IMR-90 (cell line): ENCODE results near the gene RPS23. TPM values are rescaled to one million over a fixed set of nuclear protein-coding genes. Genes with fewer than 3 reads are reported as not detected.

ENCODE experiments used
- ATAC-seq: fragments of 200-7000 bp; cut with Tn5 transposase; 2 replicates; pipeline ENCODE4 v1.9.1; 2020; ENCODE audit warnings: low read depth, mild to moderate bottlenecking, moderate library complexity
- BruUV-seq: library from RNA; stranded (reverse); fragments of 400-500 nt; replicated peaks from 2 replicates; lab custom pipeline; 2021; lab: Mats Ljungman, UMichigan
- CTCF ChIA-PET: fragments of 300-600 bp; formaldehyde crosslinking; extraction: SDS; loops from one replicate; lab custom pipeline; 2021; ENCODE audit warnings: antibody characterized with exemption; lab: Yijun Ruan, JAX
- POLR2A ChIA-PET: fragments of 300-600 bp; sonication (Branson Sonifier 250); formaldehyde crosslinking; loops from one replicate; lab custom pipeline; 2022; ENCODE audit warnings: antibody characterized with exemption; ENCODE audit not compliant: unreplicated experiment; lab: Charles Lee
- DNase-seq: peaks from one replicate; pipeline ENCODE4 v3.0.0; 2013
- H2AFZ ChIP-seq: replicated peaks from 2 replicates; pipeline ENCODE3; 2013; ENCODE audit warnings: low read length, mild to moderate bottlenecking; ENCODE audit not compliant: poor library complexity
- H2AK5ac ChIP-seq: 2 replicates; pipeline ENCODE4 v1.6.1; 2013; ENCODE audit warnings: low read depth, low read length, inconsistent platforms
- H2AK9ac ChIP-seq: replicated peaks from 2 replicates; pipeline ENCODE3; 2013; ENCODE audit warnings: mild to moderate bottlenecking, low read depth, low read length, moderate library complexity; ENCODE audit not compliant: poor library complexity
- H2BK120ac ChIP-seq: 2 replicates; pipeline ENCODE4 v1.6.1; 2013; ENCODE audit warnings: low read depth, low read length, inconsistent platforms
- H2BK15ac ChIP-seq: 3 replicates; pipeline ENCODE4 v1.6.1; 2013; ENCODE audit warnings: low read depth, low read length, inconsistent platforms
- H2BK20ac ChIP-seq: 2 replicates; pipeline ENCODE4 v1.6.1; 2013; ENCODE audit warnings: low read depth, mild to moderate bottlenecking, inconsistent platforms, low read length, moderate library complexity
- H2BK5ac ChIP-seq: 2 replicates; pipeline ENCODE4 v1.6.1; 2013; ENCODE audit warnings: mild to moderate bottlenecking, low read depth, low read length, inconsistent platforms; ENCODE audit not compliant: poor library complexity, severe bottlenecking
- H3K14ac ChIP-seq: replicated peaks from 2 replicates; pipeline ENCODE4 v1.6.1; 2013; ENCODE audit warnings: low read depth, low read length, inconsistent platforms
- H3K18ac ChIP-seq: 2 replicates; pipeline ENCODE4 v1.6.1; 2013; ENCODE audit warnings: low read depth, low read length, control low read depth
- H3K23ac ChIP-seq: 2 replicates; pipeline ENCODE4 v1.6.1; 2013; ENCODE audit warnings: low read depth, low read length, inconsistent platforms
- H3K27ac ChIP-seq: 2 replicates; pipeline ENCODE4 v1.5.1; 2013; ENCODE audit warnings: mild to moderate bottlenecking, control low read depth, low read length; ENCODE audit not compliant: insufficient read depth
- H3K27me3 ChIP-seq: 2 replicates; pipeline ENCODE4 v1.6.1; 2013; ENCODE audit warnings: low read length; ENCODE audit not compliant: control insufficient read depth, insufficient read depth
- H3K36me3 ChIP-seq: 2 replicates; pipeline ENCODE4 v1.6.1; 2013; ENCODE audit warnings: low read length, mixed read lengths; ENCODE audit not compliant: control insufficient read depth, insufficient read depth
- H3K4ac ChIP-seq: 2 replicates; pipeline ENCODE4 v1.6.1; 2013; ENCODE audit warnings: low read depth, low read length, inconsistent platforms
- H3K4me1 ChIP-seq: 2 replicates; pipeline ENCODE4 v1.6.1; 2013; ENCODE audit warnings: low read length, mixed read lengths; ENCODE audit not compliant: control insufficient read depth, insufficient read depth
- H3K4me2 ChIP-seq: 2 replicates; pipeline ENCODE4 v1.6.1; 2013; ENCODE audit warnings: low read depth, mild to moderate bottlenecking, control low read depth, low read length, moderate library complexity
- H3K4me3 ChIP-seq: 2 replicates; pipeline ENCODE4 v1.5.1; 2013; ENCODE audit warnings: low read depth, mild to moderate bottlenecking, control low read depth, low read length, moderate library complexity; ENCODE audit not compliant: insufficient read depth
- H3K56ac ChIP-seq: 2 replicates; pipeline ENCODE4 v1.6.1; 2013; ENCODE audit warnings: low read length, inconsistent platforms; ENCODE audit not compliant: insufficient read depth; ENCODE audit errors: extremely low read depth
- H3K79me1 ChIP-seq, 2 experiments: 2 replicates each; pipeline ENCODE4 v1.6.1; 2013; ENCODE audit warnings: low read length in 2 of 2, inconsistent platforms in 1 of 2, low read depth in 1 of 2
- H3K9ac ChIP-seq: 2 replicates; pipeline ENCODE4 v1.6.1; 2013; ENCODE audit warnings: low read depth, low read length, control low read depth
- H3K9me1 ChIP-seq: 2 replicates; pipeline ENCODE4 v1.6.1; 2013; ENCODE audit warnings: low read length, inconsistent platforms; ENCODE audit not compliant: insufficient read depth
- H3K9me3 ChIP-seq: 2 replicates; pipeline ENCODE4 v1.6.1; 2013; ENCODE audit warnings: low read length; ENCODE audit not compliant: control insufficient read depth, insufficient read depth
- H4K20me1 ChIP-seq: 2 replicates; pipeline ENCODE4 v1.6.1; 2013; ENCODE audit warnings: low read length, inconsistent platforms; ENCODE audit not compliant: insufficient read depth
- H4K5ac ChIP-seq: 2 replicates; pipeline ENCODE4 v1.6.1; 2013; ENCODE audit warnings: mild to moderate bottlenecking, low read depth, low read length, control low read depth
- H4K8ac ChIP-seq, 2 experiments: 2 replicates each; pipeline ENCODE4 v1.6.1; 2013; ENCODE audit warnings: low read depth in 2 of 2, low read length in 2 of 2, control low read depth in 1 of 2, inconsistent platforms in 1 of 2
- H4K91ac ChIP-seq: 2 replicates; pipeline ENCODE4 v1.6.1; 2013; ENCODE audit warnings: low read depth, low read length, inconsistent platforms; ENCODE audit not compliant: insufficient read depth
- CTCF ChIP-seq: conservative IDR thresholded peaks from 2 replicates; pipeline ENCODE4 v1.5.1; 2012; ENCODE audit warnings: mild to moderate bottlenecking, low read depth, low read length, improper control_type of control experiment
- ELK1 ChIP-seq: fragments of 150-350 bp; IDR thresholded peaks from 2 replicates; pipeline ENCODE4 v1.6.1; 2016; ENCODE audit warnings: low read depth, mild to moderate bottlenecking, low read length, moderate library complexity, borderline replicate concordance
- FOS ChIP-seq: fragments of 150-350 bp; IDR thresholded peaks from 2 replicates; pipeline ENCODE4 v1.6.1; 2016; ENCODE audit warnings: low read depth, low read length
- MAFK ChIP-seq: IDR thresholded peaks from 2 replicates; pipeline ENCODE4 v1.6.1; 2012; ENCODE audit warnings: low read depth, low read length, improper control_type of control experiment
- MAZ ChIP-seq: IDR thresholded peaks from 2 replicates; pipeline ENCODE4 v1.6.1; 2012; ENCODE audit warnings: low read depth, mild to moderate bottlenecking, low read length, improper control_type of control experiment, moderate library complexity, borderline replicate concordance
- MXI1 ChIP-seq: IDR thresholded peaks from 2 replicates; pipeline ENCODE4 v1.6.1; 2012; ENCODE audit warnings: low read depth, mild to moderate bottlenecking, low read length, moderate library complexity, borderline replicate concordance
- RAD21 ChIP-seq: IDR thresholded peaks from 2 replicates; pipeline ENCODE4 v1.6.1; 2012; ENCODE audit warnings: low read length, improper control_type of control experiment
- RCOR1 ChIP-seq: IDR thresholded peaks from 2 replicates; pipeline ENCODE4 v1.6.1; 2012; ENCODE audit warnings: mild to moderate bottlenecking, low read length, improper control_type of control experiment; ENCODE audit not compliant: insufficient replicate concordance
- RFX5 ChIP-seq: IDR thresholded peaks from 2 replicates; pipeline ENCODE4 v1.8.0; 2012; ENCODE audit warnings: low read depth, mild to moderate bottlenecking, low read length, moderate library complexity
- SMC3 ChIP-seq: fragments of 150-350 bp; IDR thresholded peaks from 2 replicates; pipeline ENCODE4 v1.6.1; 2016; ENCODE audit warnings: low read depth, mild to moderate bottlenecking, antibody characterized with exemption, low read length, moderate library complexity
- USF2 ChIP-seq: fragments of 150-350 bp; IDR thresholded peaks from 2 replicates; pipeline ENCODE4 v1.6.1; 2017; ENCODE audit warnings: mild to moderate bottlenecking, antibody characterized with exemption, low read length, low read depth
- WGBS, 2 experiments: methylation state at CpG; one replicate each; pipeline versions ENCODE4 v1.1.5 to v1.1.7; 2013; ENCODE audit warnings: missing lambda C conversion rate in 2 of 2; ENCODE audit not compliant: insufficient read length in 1 of 2; ENCODE audit errors: extremely low coverage in 2 of 2; 5-methylcytosine and 5-hydroxymethylcytosine counted together
- dilution Hi-C: fragments of 300-500 bp; cut with HindIII; formaldehyde crosslinking; loops from one replicate; pipeline ENCODE4 v1.14.3; 2018; ENCODE audit warnings: low sequenced_read_pairs; ENCODE audit not compliant: unreplicated experiment
- in situ Hi-C: fragments of 300-500 bp; cut with MboI; formaldehyde crosslinking; loops from 3 replicates; pipeline ENCODE4 v1.14.3; 2019; ENCODE audit warnings: low sequenced_read_pairs, inconsistent platforms, mixed read lengths
- intact Hi-C: fragments of 100-400 bp; cut with micrococcal nuclease; formaldehyde crosslinking; loops from 2 replicates; pipeline ENCODE4 v1.10.0; 2022
- polyA plus RNA-seq, 3 experiments: library from polyadenylated mRNA; depleted of rRNA; stranded (reverse); fragments of >200 nt; gene quantifications; 2 replicates each; pipeline ENCODE4 v1.2.3, GENCODE V29; 2012; ENCODE audit warnings: low replicate concordance in 1 of 3
- total RNA-seq: library from RNA; depleted of rRNA; stranded (reverse); fragments of >200 nt; gene quantifications from 2 replicates; pipeline ENCODE4 v1.2.3, GENCODE V29; 2012

Gene RPS23
- total and polyA plus RNA-seq, 2 of the 4 experiments (the other 2 are of a cell fraction): 3,186 to 3,318 TPM

- dilution Hi-C loops: no loop called here
- Histone ChIP-seq H3K4ac (no peak overlapping the region), H3K56ac (no peak overlapping the region), H3K9ac (no peak overlapping the region), H3K4me3 (no peak overlapping the region), H4K91ac (no peak overlapping the region), H3K4me2 (no peak overlapping the region), H3K14ac (no peak overlapping the region), H3K9me3 (no peaks in the 10 kb centered on the region), H2BK15ac (no peak overlapping the region), H3K27me3 (no peaks in the 10 kb centered on the region), H2AK9ac (no peak overlapping the region), H2BK120ac (no peak overlapping the region), H3K4me1 (0 out of 2 replicates have a peak, but pooled peaks cover 2% of the 10 kb centered on the region), H2AK5ac (no peak overlapping the region), H3K18ac (no peak overlapping the region), H4K8ac (no peak overlapping the region), H3K23ac (no peak overlapping the region), H2BK5ac (no peak overlapping the region), H4K5ac (no peak overlapping the region), H3K9me1 (no peaks in the 10 kb centered on the region), H3K27ac (no peak overlapping the region), H3K79me1 (no peaks in the 10 kb centered on the region), H3K36me3 (no peaks in the 10 kb centered on the region), H2BK20ac (no peak overlapping the region), H2AFZ (no peak overlapping the region), H4K20me1 (no peaks in the 10 kb centered on the region)
- no peak for DNase-seq
- ChIA-PET CTCF (no interaction called here), POLR2A (no interaction called here)
- no peak for ATAC-seq
- intact Hi-C loops: no loop called here
- no peak for TF ChIP-seq FOS
- no peak for TF ChIP-seq RCOR1
- no peak for TF ChIP-seq RAD21
- no peak for TF ChIP-seq MXI1
- no peak for TF ChIP-seq CTCF
- TF ChIP-seq MAFK: no peak
- no peak for TF ChIP-seq ELK1
- no peak for TF ChIP-seq USF2
- no peak for TF ChIP-seq MAZ
- TF ChIP-seq SMC3: no peak
- no peak for TF ChIP-seq RFX5
- no TSS peak for BruUV-seq
- WGBS, 2 experiments: no CpG with 5 or more reads among the region's 2 CpGs
- in situ Hi-C loops: no loop called here
Measured at GRCh38 chr5:82298668-82299067, 20.5 kb upstream of the RPS23 start.
